ENCODE data around the gene GLIPR1L2. TPM values are rescaled to one million over a fixed set of nuclear protein-coding genes. Genes with fewer than 3 reads are reported as not detected.
A peak's percentile ranks its signal among the peaks of the same experiment; 100 is the strongest.
"Not testable (repeated sequence)": the region's sequence is repeated elsewhere in the genome, so short reads cannot be mapped to it uniquely, and the experiment has no call there.

The GLIPR1L2 gene
- total RNA-seq, 1 experiment from 2014 or later, result not detected

DNA sequence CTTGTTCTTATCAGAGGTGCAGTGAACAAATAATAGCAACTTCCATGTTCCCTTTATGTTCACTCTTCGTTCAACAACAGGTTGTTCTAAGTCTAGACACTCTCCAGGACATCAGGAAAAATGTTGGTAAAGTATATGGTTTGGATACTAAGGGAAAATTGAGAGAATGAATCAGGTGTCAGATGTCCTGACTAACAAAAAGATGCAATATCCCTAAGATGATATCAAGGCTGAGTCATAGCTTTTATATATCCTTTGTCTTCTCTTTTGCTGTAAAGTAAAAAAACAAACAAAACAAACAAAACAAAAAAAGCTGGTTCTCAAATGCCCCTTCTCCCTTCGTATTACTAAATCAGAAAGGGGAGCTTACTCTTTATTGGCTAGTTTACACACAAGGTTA lies 45.4 kb upstream of the GLIPR1L2 start:
- BruUV-seq (replicated peaks), result no TSS peak
- H3K4me1 ChIP-seq (ENCODE audit: insufficient read depth, low read length), result peaks cover 11% of the 10 kb centered on the region
- H4K20me1 ChIP-seq (ENCODE audit: low read length), result no peaks in the 10 kb centered on the region
- H3K9me2 ChIP-seq (replicated peaks; ENCODE audit: low read length), result no peaks in the 10 kb centered on the region
- H3F3A ChIP-seq (ENCODE audit: low read length, unreplicated experiment), result no peaks in the 10 kb centered on the region
- H3K79me2 ChIP-seq (ENCODE audit: low read length), result no peaks in the 10 kb centered on the region
- H3K4me3 ChIP-seq (ENCODE audit: low read length), result no peak overlapping the region
- H3K9ac ChIP-seq (ENCODE audit: low read length), result no peak overlapping the region
- POLR2A ChIA-PET (ENCODE audit: unreplicated experiment), result no interaction called here
- intact Hi-C loops (cut with micrococcal nuclease), result no loop called here
- peak; percentile 84 for ATAC-seq
- DNase-seq, result peak; percentile 69
- peak overlapping the region; percentile 35; the same call in 1 of the 2 replicates for H3K4me2 ChIP-seq (ENCODE audit: low read length)
- no peak for TF ChIP-seq EZH2phosphoT487 (IDR thresholded peaks at IDR 0.05; ENCODE audit: borderline replicate concordance, low read length)
- TF ChIP-seq CTCF (conservative IDR thresholded peaks at IDR 0.05; ENCODE audit: low read depth, low read length), result no peak
- TF ChIP-seq EZH2 (IDR thresholded peaks at IDR 0.05; ENCODE audit: low read length, unreplicated experiment), result no peak
- no peaks in the 10 kb centered on the region for H3K9me3 ChIP-seq (ENCODE audit: low read length)
- CTCF ChIA-PET, result interaction anchor here (0.5 kb wide), 1 partner anchor 26 kb away, joined by 3 read pairs; no protein-coding TSS in a partner anchor
- no peaks in the 10 kb centered on the region for H3K27me3 ChIP-seq (ENCODE audit: low read length)
- H2AFZ ChIP-seq (ENCODE audit: low read length), result no peak overlapping the region
- H3K36me3 ChIP-seq (ENCODE audit: low read depth, low read length), result no peaks in the 10 kb centered on the region
- no peak overlapping the region for H3K27ac ChIP-seq (ENCODE audit: low read length)

DNA sequence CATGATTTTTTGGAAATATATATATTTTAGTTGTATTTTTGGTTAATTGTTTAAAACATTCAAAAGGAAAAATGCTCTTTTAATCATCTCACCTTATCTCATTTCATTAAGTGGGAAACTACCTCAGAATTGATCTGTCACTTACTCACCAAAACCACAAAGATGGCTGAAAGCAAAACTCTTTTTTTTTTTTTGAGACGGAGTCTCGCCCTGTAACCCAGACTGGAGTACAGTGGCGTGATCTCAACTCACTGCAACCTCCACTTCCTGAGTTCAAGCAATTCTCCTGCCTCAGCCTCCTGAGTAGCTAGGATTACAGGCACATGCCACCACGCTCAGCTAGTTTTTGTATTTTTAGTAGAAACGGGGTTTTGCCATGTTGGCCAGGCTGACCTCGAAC lies 44.7 kb upstream of the GLIPR1L2 start:
- H2AFZ ChIP-seq (ENCODE audit: low read length); BruUV-seq (replicated peaks); H3K9ac ChIP-seq (ENCODE audit: low read length); H4K20me1 ChIP-seq (ENCODE audit: low read length); ATAC-seq; H3K36me3 ChIP-seq (ENCODE audit: low read depth, low read length); H3K4me3 ChIP-seq (ENCODE audit: low read length); H3K9me2 ChIP-seq (replicated peaks; ENCODE audit: low read length); DNase-seq; H3K9me3 ChIP-seq (ENCODE audit: low read length); H3K4me2 ChIP-seq (ENCODE audit: low read length); H3F3A ChIP-seq (ENCODE audit: low read length, unreplicated experiment); H3K79me2 ChIP-seq (ENCODE audit: low read length); H3K27ac ChIP-seq (ENCODE audit: low read length); intact Hi-C loops (cut with micrococcal nuclease); POLR2A ChIA-PET (ENCODE audit: unreplicated experiment); H3K27me3 ChIP-seq (ENCODE audit: low read length): not testable (repeated sequence)
- peaks cover 11% of the 10 kb centered on the region for H3K4me1 ChIP-seq (ENCODE audit: insufficient read depth, low read length)
- CTCF ChIA-PET, result interaction anchor here (0.5 kb wide), 1 partner anchor 26 kb away, joined by 3 read pairs; no protein-coding TSS in a partner anchor

GRCh38 chr12:75349946-75350345 lies 40.9 kb upstream of the GLIPR1L2 start:
- H3K27me3 ChIP-seq (ENCODE audit: low read length), result no peaks in the 10 kb centered on the region
- DNase-seq, result no peak
- no peak overlapping the region for H3K27ac ChIP-seq (ENCODE audit: low read length)
- H3K9me2 ChIP-seq (replicated peaks; ENCODE audit: low read length), result no peaks in the 10 kb centered on the region
- no TSS peak for BruUV-seq (replicated peaks)
- H3F3A ChIP-seq (ENCODE audit: low read length, unreplicated experiment), result no peaks in the 10 kb centered on the region
- peaks cover 11% of the 10 kb centered on the region for H3K4me1 ChIP-seq (ENCODE audit: insufficient read depth, low read length)
- ATAC-seq, result no peak
- no peak overlapping the region for H3K4me3 ChIP-seq (ENCODE audit: low read length)
- CTCF ChIA-PET, result no interaction called here
- no peak overlapping the region for H2AFZ ChIP-seq (ENCODE audit: low read length)
- H3K9ac ChIP-seq (ENCODE audit: low read length), result no peak overlapping the region
- POLR2A ChIA-PET (ENCODE audit: unreplicated experiment), result no interaction called here
- H3K9me3 ChIP-seq (ENCODE audit: low read length), result no peaks in the 10 kb centered on the region
- TF ChIP-seq CTCF (conservative IDR thresholded peaks at IDR 0.05; ENCODE audit: low read depth, low read length) (no peak), EZH2 (IDR thresholded peaks at IDR 0.05; ENCODE audit: low read length, unreplicated experiment) (no peak), EZH2phosphoT487 (IDR thresholded peaks at IDR 0.05; ENCODE audit: borderline replicate concordance, low read length) (no peak)
- no peak overlapping the region for H3K4me2 ChIP-seq (ENCODE audit: low read length)
- H3K79me2 ChIP-seq (ENCODE audit: low read length), result no peaks in the 10 kb centered on the region
- intact Hi-C loops (cut with micrococcal nuclease), result no loop called here
- no peaks in the 10 kb centered on the region for H4K20me1 ChIP-seq (ENCODE audit: low read length)
- H3K36me3 ChIP-seq (ENCODE audit: low read depth, low read length), result no peaks in the 10 kb centered on the region

Data from PC-3 (cell line).